ENCODE measurements around the gene MOGAT3.

Gene MOGAT3, protein sequence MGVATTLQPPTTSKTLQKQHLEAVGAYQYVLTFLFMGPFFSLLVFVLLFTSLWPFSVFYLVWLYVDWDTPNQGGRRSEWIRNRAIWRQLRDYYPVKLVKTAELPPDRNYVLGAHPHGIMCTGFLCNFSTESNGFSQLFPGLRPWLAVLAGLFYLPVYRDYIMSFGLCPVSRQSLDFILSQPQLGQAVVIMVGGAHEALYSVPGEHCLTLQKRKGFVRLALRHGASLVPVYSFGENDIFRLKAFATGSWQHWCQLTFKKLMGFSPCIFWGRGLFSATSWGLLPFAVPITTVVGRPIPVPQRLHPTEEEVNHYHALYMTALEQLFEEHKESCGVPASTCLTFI

DNA sequence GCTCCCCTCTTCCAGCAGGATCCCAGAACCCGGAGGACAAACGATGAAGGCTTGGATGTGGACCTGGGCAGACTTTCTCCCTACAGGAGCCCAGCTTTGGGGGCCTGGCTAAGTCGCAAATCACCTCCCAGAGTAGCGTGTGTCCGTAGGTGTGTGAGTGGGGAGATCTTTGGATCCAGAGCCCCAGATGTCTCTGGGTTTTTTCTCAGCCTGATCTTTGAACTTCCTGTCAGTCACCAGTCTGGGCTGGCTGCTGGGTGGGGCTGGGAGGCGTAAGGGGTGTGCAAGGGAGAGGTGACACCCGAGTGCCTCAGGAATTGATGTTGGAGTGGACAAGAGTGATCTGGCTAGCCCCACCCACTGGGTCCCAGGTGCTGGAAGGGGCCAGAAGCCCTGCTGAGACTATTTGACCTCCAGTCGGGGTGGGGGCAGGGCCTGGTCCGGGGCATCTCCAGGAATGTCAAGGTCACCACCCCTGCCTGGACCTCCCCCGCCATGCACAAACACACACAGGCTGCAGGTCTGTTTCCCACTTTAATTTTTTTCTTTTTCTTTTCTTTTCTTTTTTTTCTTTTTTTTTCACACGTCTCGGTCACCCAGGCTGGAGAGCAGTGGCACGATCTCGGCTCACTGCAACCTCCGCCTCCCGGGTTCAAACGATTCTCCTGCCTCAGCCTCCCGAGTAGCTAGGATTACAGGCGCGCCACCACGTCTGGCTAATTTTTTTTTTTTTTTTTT, at the start of gene MOGAT3:
Gene MOGAT3, minus strand, starts transcription at position 175 of the 738 bp plus-strand sequence. CDS start 182 bp downstream, outside the sequence.
- DNase-seq = no peak

DNA sequence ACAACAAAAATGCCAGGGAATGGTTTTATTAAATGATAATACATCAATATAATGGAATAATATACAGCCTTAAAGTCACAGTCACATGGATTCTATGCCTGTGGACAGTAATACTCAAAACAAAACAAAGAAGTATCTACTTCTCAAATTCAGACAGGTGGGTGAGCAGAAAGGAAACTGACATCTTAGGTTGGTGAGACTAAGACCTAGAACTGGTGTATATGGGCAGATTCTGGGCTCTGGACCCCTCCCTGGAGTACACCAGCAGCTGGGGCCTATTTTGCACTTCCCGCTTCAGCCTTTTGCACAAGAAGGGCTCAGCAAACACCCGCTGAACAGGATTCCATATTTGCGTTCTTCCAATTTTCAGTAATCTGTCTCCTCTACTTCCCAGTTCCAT, 49.5 kb upstream of the MOGAT3 start:
- no peak for DNase-seq

DNA sequence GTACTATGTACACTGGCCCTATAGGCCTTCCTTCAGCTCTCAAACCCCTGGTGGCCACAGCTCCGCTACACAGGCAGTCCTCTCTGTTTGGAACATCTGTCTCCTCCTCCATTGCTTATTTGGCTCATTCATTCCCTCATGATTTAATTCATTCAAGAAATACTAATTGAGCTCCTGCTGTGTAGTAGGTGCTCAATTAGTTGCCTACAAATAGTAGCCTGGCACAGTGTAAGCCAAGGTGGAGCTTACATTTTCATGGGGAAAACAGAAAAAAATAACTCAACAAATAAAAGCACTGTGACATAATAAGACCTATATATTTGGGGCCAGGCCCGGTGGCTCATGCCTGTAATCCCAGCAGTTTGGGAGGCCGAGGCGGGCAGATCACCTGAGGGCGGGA, 47.4 kb upstream of the MOGAT3 start:
- DNase-seq = no peak

DNA sequence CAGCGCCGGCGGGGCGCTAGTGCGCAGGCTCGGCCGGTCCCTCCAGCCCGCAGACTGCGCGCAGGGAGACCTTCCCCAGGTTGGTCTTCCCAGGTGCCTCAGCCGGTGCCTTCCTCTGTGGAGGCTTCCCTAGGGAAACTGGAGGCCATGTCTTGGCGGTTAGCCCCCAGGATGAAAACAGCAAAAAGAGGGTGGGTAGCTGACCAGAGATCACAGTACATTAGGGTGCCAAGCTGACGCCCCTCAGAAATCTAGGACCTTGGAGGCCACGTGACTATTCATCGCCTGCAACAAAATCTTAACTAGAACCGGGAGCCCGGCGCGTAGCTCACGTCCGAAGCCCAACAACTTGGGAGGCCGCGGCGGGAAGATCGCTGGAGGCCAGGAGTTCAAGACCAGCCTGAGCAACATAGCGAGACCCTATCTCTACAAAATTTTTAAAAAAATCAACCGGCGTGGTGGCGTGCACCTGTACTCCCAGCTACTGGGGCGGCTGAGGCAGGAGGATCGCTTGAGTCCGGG, 44.4 kb upstream of the MOGAT3 start:
- no peak for DNase-seq

GRCh38 chr7:101244375-101245146, 43.7 kb upstream of the MOGAT3 start, which contains the start of gene FIS1:
FIS1 (minus strand) TSS chr7:101245081; CDS start chr7:101245004, 77 bp downstream.
- peak; percentile 97 for DNase-seq

GRCh38 chr7:101243646-101244374, 43.0 kb upstream of the MOGAT3 start:
- DNase-seq = no peak

DNA sequence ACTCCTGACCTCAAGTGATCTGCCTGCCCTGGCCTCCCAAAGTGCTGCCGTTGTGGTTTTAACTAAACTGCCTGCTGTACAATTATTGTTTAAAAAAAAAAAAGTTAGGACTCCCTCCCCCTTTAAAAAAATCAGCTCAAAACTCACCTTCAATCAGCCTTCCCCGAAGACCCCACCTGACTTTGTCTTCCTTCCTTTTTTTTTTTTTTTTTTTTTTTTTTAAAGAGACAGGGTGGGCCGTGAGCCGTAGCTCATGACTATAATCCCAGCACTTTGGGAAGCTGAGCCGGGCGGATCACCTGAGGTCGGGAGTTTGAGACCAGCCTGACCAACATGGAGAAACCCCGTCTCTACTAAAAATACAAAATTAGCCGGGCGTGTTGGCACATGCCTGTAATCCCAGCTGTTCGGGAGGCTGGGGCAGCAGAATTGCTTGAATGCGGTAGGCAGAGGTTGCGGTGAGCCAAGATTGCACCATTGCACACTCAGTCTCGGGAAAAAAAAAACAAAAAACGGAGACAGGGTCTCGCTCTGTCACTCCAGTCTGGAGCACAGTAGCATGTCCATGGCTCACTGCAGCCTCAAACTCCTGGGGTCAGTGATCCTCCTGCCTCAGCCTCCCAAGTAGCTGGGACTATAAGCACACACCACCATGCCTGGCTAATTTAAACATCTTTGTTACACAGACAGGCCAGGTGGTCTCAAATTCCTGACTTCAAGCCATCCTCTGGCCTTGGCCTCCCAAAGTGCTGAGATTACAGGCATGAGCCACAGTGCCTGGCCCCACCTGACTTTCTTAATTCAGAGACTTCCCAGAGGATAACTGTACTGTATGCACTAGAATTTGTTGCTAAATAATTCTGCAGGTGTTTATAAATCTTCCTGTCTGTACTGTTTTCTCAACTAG, 40.9 kb upstream of the MOGAT3 start:
- DNase-seq = no peak

GRCh38 chr7:101241015-101241363, 40.2 kb upstream of the MOGAT3 start:
- no peak for DNase-seq

DNA sequence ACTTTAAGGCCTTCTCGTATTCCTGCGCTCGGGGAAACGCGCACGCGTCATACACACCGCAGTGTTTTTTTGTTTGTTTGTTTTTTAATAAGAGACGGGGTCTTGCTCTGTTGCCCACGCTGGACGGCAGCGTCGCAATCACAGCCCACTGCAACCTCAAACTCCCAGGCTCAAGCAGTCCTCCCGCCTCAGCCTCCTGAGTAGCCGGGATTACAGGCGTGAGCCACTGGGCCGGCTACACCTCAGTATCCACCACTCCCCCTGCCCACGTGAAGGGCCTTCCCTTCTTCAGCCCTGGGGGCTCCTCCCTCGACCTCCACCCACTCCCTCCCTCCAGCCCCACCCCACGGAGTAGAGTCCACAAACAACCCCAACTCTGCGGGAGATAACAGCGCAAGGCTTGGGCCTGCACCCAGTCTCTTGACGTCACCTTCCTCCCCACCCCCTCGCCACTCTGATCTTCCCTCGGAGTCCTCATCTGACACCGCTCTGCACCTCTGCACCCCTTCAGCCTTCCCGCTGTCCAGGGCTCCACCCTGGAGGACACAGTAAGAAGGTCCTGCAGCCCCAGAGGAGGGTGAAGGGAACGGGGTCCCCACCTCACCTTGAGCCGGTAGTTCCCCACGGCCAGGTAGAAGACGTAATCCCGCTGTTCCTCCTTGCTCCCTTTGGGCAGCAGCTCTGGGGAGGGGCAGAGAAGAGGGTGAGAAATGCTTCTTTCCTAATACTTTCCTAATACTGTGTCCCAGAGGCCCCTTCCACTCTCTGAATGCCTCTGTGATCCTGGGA, 39.6 kb upstream of the MOGAT3 start:
- DNase-seq = no peak

DNA sequence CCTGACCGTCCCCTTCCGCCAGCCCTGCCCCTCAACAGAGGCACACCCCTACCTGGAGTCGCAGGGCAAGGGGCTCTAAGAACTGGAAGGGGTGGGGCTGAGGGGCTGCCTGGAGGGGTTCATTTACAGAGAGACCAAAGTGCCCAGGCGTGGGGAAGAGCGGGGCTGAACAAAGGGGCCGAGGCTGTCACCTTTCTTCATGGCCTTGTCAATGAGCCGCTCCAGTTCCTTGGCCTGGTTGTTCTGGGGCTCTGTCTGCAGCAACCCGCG, 39.0 kb upstream of the MOGAT3 start:
- no peak for DNase-seq

- no peak for DNase-seq
Observed at GRCh38 chr7:101239191-101239950, 38.5 kb upstream of the MOGAT3 start.

DNA sequence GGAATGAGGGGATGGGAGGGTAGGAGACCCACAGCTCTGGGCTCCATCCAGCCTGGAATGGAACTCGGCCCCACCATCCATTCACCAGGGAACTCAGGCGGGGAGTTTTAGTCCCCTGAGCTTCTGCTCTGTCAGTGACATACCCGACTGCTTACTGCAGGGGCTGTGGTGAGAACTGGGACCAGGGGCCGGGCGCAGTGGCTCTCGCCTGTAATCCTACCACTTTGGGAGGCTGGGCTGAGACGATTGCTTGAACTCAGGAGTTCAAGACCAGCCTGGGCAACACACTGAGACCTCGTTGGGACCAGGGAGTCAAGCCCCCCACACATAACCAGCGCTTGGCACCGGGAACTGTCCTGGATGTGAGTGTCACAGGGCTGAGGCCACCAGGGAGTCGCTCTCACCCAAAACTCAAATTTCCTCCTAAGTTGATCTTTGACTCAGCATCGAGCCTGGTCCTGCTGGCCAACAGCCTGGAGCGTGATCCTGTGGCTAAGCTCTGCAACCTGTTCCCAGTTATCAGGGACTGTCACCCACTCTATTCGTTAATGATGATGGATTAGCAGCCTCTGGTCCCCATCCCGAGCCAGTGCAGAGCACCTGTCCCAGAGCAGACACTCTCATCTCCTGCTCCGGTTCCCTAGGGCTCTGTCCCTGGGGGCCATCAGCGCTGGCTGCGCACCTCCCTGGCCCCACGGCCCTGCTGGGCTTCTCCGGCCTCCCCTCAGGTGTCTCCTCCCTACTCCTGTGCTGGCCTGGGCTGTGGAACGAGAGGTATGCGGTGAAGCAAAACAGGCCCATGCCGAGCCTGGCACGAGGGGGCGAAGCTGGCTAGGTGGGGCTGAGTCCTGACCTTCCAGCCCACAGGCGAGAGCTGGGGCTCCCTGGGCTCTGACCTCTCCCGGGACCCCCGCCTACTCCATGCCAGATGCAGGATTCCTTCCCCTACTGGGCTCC, 37.7 kb upstream of the MOGAT3 start:
- DNase-seq = no peak

- no peak for DNase-seq
Observed at GRCh38 chr7:101237206-101238067, 36.6 kb upstream of the MOGAT3 start, which contains the start of gene CLDN15. CLDN15 (minus strand) TSS chr7:101237802; CDS start chr7:101237581, 221 bp downstream.

GRCh38 chr7:101236292-101236835, 35.5 kb upstream of the MOGAT3 start:
- no peak for DNase-seq

GRCh38 chr7:101235522-101235921, 34.7 kb upstream of the MOGAT3 start:
- DNase-seq = no peak

DNA sequence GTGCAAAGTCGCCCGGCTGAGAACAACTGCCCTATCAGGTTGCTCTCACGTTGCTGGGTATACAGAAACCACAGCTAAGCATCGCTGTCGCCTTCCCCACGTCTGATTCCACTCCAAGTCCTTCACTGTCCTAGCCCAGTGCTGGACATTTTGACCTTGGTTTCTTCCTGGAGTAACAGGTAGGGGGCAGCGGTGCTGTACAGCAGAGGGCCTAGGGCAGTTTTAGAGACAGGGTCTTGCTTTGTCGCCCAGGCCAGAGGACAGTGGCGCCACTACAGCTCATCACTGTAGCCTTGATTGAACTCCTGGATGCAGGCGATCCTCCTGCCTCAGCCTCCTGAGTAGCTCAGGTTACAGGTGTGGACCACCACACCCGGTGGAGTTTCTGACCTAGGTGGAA, 34.2 kb upstream of the MOGAT3 start:
- DNase-seq = no peak

DNA sequence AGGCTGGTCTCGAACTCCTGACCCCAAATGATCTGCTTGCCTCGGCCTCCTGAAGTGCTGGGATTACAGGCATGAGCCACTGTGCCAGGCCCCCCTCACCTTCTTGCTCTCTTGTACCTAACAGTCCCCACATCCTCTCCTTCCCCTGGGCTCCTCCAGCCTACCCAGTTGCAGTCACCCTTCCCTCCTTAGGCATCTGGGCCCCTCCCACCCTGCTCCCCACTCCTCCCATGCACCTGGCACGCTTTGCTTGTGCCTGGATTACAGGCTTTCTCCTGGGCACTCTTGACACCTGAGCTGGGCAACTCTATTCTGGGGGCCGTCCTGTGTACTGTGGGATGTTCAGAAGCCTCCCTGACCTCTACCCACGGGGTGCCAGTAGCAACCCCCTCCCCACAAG, 33.8 kb upstream of the MOGAT3 start:
- no peak for DNase-seq

Data from NCI-H1092 treated with DMSO at 0.1 percent for 48 hours (cell line).